HEK293T (cell line): ENCODE results near the gene ABHD11.

ENCODE experiments used
- BHLHE40 ChIP-seq: fragments of 450-650 bp; IDR thresholded peaks from 2 replicates; pipeline ENCODE4 v1.6.1; 2016; ENCODE audit warnings: mild to moderate bottlenecking, moderate library complexity, borderline replicate concordance
- CTBP1 ChIP-seq: fragments of 450-650 bp; IDR thresholded peaks from 2 replicates; pipeline ENCODE4 v1.6.1; 2016; ENCODE audit warnings: borderline replicate concordance
- FOXA1 ChIP-seq: fragments of 450-650 bp; IDR thresholded peaks from 2 replicates; pipeline ENCODE4 v1.6.1; 2016; ENCODE audit warnings: mild to moderate bottlenecking
- FOXK2 ChIP-seq: fragments of 450-650 bp; IDR thresholded peaks from 2 replicates; pipeline ENCODE4 v1.6.1; 2016; ENCODE audit warnings: mild to moderate bottlenecking
- FOXM1 ChIP-seq: fragments of 450-650 bp; IDR thresholded peaks from 2 replicates; pipeline ENCODE4 v1.6.1; 2017; ENCODE audit warnings: mild to moderate bottlenecking, borderline replicate concordance
- HDGF ChIP-seq: fragments of 450-650 bp; IDR thresholded peaks from 2 replicates; pipeline ENCODE4 v1.6.1; 2017; ENCODE audit warnings: antibody characterized with exemption, borderline replicate concordance
- L3MBTL2 ChIP-seq: fragments of 450-650 bp; conservative IDR thresholded peaks from 2 replicates; pipeline ENCODE4 v1.6.1; 2016; ENCODE audit warnings: mild to moderate bottlenecking
- LEF1 ChIP-seq: fragments of 450-650 bp; IDR thresholded peaks from 2 replicates; pipeline ENCODE4 v1.6.1; 2017; ENCODE audit warnings: mild to moderate bottlenecking, borderline replicate concordance
- NFRKB ChIP-seq: fragments of 450-650 bp; IDR thresholded peaks from 2 replicates; pipeline ENCODE4 v1.6.1; 2016; ENCODE audit warnings: mild to moderate bottlenecking, moderate library complexity
- PKNOX1 ChIP-seq: fragments of 450-650 bp; IDR thresholded peaks from 2 replicates; pipeline ENCODE4 v1.6.1; 2016
- SP1 ChIP-seq: fragments of 450-650 bp; IDR thresholded peaks from 2 replicates; pipeline ENCODE4 v1.6.1; 2017
- SUZ12 ChIP-seq: fragments of 450-650 bp; IDR thresholded peaks from 2 replicates; pipeline ENCODE4 v1.6.1; 2016; ENCODE audit warnings: mild to moderate bottlenecking
- TARDBP ChIP-seq: fragments of 450-650 bp; IDR thresholded peaks from 2 replicates; pipeline ENCODE4 v1.6.1; 2016
- ZNF384 ChIP-seq: fragments of 450-650 bp; IDR thresholded peaks from 2 replicates; pipeline ENCODE4 v1.6.1; 2016

GRCh38 chr7:73741600-73741999 is 3.0 kb upstream of the ABHD11 start:
- no peak for TF ChIP-seq BHLHE40
- no peak for TF ChIP-seq HDGF
- no peak for TF ChIP-seq FOXM1
- no peak for TF ChIP-seq TARDBP
- no peak for TF ChIP-seq ZNF384
- no peak for TF ChIP-seq CTBP1
- no peak for TF ChIP-seq FOXK2
- TF ChIP-seq PKNOX1: no peak
- no peak for TF ChIP-seq FOXA1
- TF ChIP-seq SUZ12: no peak
- TF ChIP-seq L3MBTL2: no peak
- TF ChIP-seq SP1: no peak
- no peak for TF ChIP-seq NFRKB
- no peak for TF ChIP-seq LEF1
